ENCODE results near the gene CCDC18.
A peak's percentile ranks its signal among the peaks of the same experiment; 100 is the strongest.
"Not testable (repeated sequence)": the region's sequence is repeated elsewhere in the genome, so short reads cannot be mapped to it uniquely, and the experiment has no call there.

The CCDC18 gene

DNA sequence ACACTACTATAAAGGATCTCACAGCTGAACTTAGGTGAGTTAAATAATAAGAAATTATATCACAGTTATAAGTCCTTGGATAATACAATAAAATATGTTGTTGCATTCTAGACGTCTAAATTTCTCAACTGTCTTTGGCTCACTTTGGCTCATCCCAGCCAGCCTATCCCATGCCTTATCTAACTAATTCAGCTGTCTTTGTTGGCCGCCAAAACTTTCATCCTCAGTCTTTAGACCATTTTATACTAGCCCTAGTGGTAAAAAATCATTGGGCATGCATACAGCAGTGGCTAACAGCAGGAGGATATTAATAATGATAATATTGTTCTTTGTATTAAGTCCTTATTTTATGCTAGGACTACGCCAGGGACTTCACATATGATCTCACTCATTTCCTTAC is 59.3 kb downstream of the CCDC18 start:
- no peak for DNase-seq

GRCh38 chr1:93243233-93243632 is 62.7 kb downstream of the CCDC18 start:
- not testable (repeated sequence) for DNase-seq

- DNase-seq: no peak
Measured at GRCh38 chr1:93244298-93245069, 64.0 kb downstream of the CCDC18 start.

- no peak for DNase-seq
Measured at GRCh38 chr1:93251966-93252365, 71.4 kb downstream of the CCDC18 start.

DNA sequence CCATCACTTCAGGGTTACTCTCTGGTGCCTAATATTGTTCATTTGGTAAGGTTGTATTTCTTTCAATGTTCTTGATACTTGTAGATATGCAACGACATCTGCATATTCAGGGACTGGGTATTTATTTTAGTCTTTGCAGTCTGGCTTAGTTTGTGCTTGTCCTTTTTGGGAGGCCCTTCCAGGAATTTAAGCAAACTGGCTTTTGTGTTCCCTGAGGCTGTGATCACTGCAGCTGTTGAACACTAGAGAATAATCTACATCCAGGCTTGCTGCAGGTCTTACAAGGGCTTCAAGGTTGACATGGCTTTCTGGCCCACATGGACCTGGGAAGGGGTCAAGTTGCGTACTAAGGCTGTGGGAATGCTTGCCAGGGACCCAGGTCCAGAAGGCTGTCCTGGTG is 72.1 kb downstream of the CCDC18 start:
- no peak for DNase-seq

DNA sequence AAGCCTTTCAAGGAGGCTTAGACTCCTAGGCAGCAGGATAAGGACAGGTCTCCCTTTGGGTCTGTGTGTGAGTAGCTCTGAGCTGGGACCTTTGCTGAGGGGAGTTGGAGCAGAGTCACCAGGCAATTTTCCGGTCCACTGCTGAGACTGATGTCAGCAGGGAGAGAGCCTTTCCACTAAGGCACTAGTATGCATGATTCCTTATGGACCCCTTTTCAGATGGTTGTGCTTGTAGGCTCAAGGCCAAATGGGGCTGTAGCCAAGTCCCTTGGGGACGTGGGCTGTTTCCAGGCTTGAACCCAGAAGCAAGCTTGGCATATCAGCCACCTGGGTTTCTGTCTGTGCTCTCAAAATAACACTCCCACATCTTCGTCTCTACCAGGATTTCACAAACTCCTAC is 73.0 kb downstream of the CCDC18 start:
- DNase-seq: no peak

DNA sequence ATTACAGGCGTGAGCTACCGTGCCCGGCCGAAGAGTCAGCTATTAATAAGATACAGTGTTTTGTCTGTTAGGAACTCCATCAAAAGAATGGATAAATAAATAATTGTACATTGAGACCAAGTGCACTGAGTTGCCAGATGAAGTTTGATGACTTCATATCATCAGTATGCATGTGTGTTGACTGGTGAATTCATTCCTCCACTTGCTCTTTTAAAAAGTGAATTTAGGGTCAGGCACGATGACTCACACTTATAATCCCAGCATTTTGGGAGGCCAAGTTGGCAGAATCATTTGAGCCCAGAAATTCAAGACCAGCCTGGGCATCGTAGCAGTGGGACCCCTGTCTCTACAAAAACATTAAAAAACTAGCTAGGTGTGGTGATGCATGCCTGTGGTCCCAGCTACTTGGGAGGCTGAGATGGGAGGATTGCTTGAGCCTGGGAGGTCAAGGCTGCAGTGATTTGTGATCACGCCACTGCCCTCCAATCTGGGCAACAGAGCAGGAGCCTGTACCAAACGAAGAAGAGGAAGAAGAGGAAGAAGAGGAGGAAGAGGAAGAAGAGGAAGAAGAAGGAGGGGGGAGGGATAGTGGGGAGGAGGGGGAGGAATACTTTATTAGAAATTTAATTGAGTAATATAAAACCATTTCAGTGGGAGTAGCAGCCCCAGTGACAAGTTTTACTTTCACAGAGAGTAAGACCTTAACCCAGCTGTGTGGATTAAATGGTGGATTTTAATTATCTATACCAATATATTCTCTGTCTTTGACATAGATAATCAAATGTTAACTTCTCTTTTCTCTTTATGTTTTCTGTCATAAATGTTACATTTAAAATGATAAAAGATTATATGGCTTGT is 74.9 kb downstream of the CCDC18 start:
- no peak for DNase-seq

- no peak for DNase-seq
Measured at GRCh38 chr1:93256433-93256832, 75.9 kb downstream of the CCDC18 start.

DNA sequence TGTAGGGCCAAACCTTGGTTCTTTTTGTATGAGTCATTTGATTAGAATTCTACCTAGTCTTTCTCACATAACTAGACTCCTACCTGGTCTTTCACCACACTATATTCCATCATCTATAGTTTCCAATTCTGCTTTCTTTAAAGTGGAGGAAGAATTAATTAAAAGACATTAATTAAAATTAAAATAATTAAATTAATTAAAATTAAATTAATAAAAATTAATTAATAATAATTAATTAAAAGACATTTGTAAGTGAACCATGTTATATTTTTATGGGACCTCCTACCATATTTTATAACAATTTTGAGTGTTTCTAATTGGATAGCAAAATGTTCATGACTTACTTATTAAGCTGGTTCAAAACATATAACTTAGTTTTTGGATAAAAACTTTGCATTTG is 77.4 kb downstream of the CCDC18 start:
- DNase-seq: no peak

- DNase-seq: not testable (repeated sequence)
Measured at GRCh38 chr1:93260726-93261125, 80.2 kb downstream of the CCDC18 start.

DNA sequence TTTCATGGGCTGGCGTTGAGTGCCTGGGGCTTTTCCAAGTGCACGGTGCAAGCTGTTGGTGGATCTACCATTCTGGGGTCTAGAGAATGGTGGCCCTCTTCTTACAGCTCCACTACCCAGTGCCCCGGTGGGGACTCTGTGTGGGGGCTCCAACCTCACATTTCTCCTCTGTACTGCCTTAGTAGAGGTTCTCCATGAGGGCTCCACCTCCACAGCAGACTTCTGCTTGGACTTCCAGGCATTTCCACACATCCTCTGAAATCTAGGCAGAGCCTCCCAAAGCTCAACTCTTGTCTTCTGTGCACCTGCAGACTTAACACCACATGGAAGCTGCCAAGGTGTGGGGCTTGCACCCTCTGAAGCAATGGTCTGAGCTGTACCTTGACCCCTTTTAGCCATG is 82.1 kb downstream of the CCDC18 start:
- no peak for DNase-seq

DNA sequence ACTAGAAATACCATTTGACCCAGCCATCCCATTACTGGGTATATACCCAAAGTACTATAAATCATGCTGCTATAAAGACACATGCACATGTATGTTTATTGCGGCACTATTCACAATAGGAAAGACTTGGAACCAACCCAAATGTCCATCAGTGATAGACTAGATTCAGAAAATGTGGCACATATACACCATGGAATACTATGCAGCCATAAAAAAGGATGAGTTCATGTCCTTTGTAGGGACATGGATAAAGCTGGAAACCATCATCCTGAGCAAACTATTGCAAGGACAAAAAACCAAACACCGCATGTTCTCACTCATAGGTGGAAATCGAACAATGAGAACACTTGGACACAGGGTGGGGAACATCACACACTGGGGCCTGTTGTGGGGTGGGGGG is 88.4 kb downstream of the CCDC18 start:
- DNase-seq: not testable (repeated sequence)

GRCh38 chr1:93275262-93275633 is 94.7 kb downstream of the CCDC18 start:
- DNase-seq: not testable (repeated sequence)

GRCh38 chr1:93275634-93276295 is 95.2 kb downstream of the CCDC18 start:
- DNase-seq: no peak

GRCh38 chr1:93277530-93277929 is 97.0 kb downstream of the CCDC18 start:
- DNase-seq: not testable (repeated sequence)

GRCh38 chr1:93283496-93283895 is 103.0 kb downstream of the CCDC18 start:
- DNase-seq: no peak

GRCh38 chr1:93288558-93288957 is 108.0 kb downstream of the CCDC18 start:
- DNase-seq: no peak

DNA sequence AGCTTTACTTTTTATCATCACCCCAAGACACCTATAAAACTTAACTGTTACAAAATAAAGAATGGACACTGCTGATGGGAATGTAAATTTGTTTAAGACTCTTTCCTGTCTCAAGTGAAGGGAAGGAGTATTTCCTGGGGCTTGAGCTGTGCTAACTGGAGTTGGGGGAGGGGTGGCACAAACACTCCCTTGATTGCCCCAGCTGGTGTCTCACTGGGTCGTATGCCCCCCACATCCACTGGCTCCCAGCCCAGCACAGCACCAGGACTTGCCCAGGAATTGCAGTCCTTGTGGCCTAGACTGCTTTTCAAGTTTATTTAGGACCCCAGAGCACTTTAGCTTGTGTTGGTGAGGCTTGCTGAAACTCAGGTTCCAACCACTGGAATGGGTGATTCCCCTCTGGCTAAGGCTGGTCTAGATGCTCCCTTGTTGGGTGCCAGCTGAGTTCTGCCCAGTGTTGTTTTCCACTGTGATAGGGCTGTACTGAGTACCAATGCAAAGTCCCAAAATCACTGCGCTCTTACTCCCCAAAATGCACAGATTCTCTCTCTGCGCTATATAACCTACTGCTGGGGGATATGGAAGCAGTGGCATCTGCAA is 116.1 kb downstream of the CCDC18 start:
- no peak for DNase-seq

DNA sequence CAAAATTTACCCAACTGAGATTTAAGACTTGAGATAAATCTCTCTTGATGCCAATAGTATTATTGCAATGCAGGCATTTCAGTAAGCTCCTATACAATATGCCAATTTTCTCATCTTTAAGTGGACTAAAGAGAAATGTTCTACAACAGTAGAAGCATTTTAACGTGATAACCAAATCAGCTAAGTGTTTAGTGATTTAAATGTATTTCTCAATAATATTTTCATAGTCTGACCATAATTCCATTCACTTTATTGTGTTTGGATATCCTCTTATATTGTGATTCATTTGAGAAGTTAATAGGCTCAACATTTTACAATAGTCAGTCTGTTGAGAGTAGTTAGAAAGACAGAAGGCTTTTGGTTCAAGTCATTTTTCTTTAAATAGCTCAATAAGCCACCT is 120.6 kb downstream of the CCDC18 start:
- no peak for DNase-seq

DNA sequence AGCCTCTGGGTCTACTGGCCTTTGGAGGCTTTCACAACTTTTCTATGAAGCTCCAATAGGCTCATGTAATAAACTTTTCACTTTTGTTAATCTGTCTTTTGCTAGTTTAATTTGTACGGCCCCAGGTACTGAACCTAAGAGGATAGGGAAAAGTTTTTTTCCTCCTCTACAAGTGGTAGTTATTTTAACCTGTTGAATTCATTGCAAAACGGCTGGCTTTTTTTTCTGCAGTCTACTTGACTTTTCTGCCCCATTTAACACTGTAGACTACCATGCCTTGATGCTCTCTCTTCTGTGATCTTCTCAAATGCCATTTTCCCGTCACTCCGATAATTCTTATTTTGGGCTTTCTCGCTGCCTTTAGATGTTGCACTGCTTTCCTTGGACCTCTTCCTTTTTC is 121.6 kb downstream of the CCDC18 start:
- DNase-seq: no peak

- DNase-seq: peak; percentile 62
Measured at GRCh38 chr1:93304716-93305138, 124.2 kb downstream of the CCDC18 start.

- no peak for DNase-seq
Measured at GRCh38 chr1:93306920-93307319, 126.4 kb downstream of the CCDC18 start.

- no peak for DNase-seq
Measured at GRCh38 chr1:93313026-93313425, 132.5 kb downstream of the CCDC18 start.

All from CD4-positive, alpha-beta T cell treated with Interleukin-17A for 4 hours (primary cell).